Measurements from ENCODE around the gene IQCM.

DNA sequence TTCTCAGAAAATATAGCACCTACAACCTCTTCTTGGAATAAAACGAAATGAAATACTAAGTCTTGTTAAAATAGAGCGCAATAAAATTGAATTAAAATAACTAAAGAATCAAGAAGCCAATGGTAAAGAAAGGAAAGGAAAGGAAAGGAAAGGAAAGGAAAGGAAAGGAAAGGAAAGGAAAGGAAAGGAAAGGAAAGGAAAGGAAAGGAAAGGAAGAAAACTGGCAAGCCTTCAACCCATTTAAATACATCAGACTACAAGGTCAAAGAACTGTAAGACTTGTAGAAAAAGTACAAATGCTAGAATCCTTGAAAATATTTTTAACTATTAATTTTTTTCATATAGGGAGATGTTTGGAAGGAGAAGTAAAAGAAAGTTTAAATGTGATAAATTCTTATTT lies 372.1 kb downstream of the IQCM start:
- TF ChIP-seq, protein P1, sequence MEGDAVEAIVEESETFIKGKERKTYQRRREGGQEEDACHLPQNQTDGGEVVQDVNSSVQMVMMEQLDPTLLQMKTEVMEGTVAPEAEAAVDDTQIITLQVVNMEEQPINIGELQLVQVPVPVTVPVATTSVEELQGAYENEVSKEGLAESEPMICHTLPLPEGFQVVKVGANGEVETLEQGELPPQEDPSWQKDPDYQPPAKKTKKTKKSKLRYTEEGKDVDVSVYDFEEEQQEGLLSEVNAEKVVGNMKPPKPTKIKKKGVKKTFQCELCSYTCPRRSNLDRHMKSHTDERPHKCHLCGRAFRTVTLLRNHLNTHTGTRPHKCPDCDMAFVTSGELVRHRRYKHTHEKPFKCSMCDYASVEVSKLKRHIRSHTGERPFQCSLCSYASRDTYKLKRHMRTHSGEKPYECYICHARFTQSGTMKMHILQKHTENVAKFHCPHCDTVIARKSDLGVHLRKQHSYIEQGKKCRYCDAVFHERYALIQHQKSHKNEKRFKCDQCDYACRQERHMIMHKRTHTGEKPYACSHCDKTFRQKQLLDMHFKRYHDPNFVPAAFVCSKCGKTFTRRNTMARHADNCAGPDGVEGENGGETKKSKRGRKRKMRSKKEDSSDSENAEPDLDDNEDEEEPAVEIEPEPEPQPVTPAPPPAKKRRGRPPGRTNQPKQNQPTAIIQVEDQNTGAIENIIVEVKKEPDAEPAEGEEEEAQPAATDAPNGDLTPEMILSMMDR (IDR thresholded peaks at IDR 0.05; ENCODE audit: insufficient read depth, low read length) = no peak
- TF ChIP-seq POLR2AphosphoS5 (IDR thresholded peaks at IDR 0.05; ENCODE audit: low read depth) = no peak
- TF ChIP-seq, protein P2, sequence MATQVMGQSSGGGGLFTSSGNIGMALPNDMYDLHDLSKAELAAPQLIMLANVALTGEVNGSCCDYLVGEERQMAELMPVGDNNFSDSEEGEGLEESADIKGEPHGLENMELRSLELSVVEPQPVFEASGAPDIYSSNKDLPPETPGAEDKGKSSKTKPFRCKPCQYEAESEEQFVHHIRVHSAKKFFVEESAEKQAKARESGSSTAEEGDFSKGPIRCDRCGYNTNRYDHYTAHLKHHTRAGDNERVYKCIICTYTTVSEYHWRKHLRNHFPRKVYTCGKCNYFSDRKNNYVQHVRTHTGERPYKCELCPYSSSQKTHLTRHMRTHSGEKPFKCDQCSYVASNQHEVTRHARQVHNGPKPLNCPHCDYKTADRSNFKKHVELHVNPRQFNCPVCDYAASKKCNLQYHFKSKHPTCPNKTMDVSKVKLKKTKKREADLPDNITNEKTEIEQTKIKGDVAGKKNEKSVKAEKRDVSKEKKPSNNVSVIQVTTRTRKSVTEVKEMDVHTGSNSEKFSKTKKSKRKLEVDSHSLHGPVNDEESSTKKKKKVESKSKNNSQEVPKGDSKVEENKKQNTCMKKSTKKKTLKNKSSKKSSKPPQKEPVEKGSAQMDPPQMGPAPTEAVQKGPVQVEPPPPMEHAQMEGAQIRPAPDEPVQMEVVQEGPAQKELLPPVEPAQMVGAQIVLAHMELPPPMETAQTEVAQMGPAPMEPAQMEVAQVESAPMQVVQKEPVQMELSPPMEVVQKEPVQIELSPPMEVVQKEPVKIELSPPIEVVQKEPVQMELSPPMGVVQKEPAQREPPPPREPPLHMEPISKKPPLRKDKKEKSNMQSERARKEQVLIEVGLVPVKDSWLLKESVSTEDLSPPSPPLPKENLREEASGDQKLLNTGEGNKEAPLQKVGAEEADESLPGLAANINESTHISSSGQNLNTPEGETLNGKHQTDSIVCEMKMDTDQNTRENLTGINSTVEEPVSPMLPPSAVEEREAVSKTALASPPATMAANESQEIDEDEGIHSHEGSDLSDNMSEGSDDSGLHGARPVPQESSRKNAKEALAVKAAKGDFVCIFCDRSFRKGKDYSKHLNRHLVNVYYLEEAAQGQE (IDR thresholded peaks at IDR 0.05; ENCODE audit: insufficient replicate concordance, low read depth) = no peak
- no peak for TF ChIP-seq GABPA (IDR thresholded peaks at IDR 0.05; ENCODE audit: low read depth)
- TF ChIP-seq SPI1 (IDR thresholded peaks at IDR 0.05; ENCODE audit: borderline replicate concordance, low read depth) = no peak

Measured in HL-60 (cell line).